Stimulated activated naive CD4-positive, alpha-beta T cell (primary cell): Measurements from ENCODE around the gene MBTD1.

Experiments used
- DNase-seq, 6 experiments: peaks; one replicate each; lab custom pipeline; 2025; lab: John Stamatoyannopoulos, UW

Gene MBTD1

DNA sequence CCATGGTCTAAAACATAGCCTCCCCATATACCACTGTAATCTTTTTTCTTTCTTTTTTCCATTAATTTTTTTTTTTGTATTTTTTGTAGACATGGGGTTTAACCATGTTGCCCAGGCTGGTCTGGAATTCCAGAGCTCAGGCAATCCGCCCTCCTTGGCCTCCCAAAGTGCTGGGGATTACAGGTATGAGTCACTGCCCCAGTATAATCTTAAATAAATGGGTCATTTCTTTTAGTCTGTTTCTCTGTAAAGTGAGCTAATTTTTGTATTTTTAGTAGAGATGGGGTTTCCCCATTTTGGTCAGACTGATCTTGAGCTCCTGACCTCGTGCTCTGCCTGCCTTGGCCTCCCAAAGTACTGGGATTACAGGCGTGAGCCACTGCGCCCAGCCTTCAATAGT, 112.2 kb downstream of the MBTD1 start:
- DNase-seq: no peak

DNA sequence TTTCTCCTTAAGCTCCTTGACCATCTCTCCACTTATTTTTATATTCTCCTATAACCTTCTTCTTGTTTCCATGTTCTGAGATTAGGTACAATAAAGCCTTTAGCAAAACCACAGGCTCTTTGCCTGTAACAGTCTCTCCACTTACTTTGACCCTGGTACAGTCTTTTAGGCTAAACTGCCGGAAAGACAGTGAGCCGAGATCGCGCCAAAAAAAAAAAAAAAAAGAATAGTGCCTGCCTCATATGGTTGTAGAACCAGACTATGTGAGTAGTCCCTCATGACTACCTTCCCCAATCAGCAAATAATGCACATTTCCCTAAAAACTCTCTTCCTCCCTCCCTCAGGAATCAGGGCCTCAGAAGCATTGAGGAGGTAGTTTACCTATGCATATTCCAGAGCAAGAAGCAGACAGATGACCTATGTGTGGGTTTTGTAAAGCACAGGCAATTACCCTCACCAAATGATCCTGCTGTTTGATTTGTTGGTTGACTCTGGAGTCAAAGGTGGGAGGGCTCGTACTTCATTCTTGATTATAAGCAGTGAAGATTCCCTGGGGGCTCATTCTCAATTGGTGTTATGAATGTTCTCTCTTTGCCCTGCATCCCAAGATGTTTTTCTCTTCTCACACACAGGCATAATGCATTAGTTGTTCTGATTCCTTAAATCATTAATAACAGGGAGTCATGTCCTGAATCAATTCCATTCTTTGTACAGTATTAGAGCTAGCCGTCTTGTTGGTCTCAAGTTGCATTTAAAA, 115.4 kb downstream of the MBTD1 start:
- no peak for DNase-seq

DNA sequence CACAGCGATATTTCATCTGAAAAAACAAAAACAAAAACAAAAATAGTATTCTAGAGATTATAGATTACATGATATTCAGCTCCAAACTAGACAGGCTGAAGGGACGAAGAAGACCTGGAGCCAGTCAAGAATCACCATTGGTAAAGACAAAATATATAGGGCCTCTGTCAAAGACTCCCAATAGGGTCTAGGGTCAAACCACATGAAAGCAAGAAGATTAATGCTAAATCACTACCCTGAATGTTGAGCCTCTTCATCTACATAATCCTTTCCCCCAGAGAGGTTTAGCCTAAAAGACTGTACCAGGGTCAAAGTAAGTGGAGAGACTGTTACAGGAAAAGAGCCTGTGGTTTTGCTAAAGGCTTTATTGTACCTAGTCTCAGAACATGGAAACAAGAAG, 117.3 kb downstream of the MBTD1 start:
- DNase-seq: no peak

DNA sequence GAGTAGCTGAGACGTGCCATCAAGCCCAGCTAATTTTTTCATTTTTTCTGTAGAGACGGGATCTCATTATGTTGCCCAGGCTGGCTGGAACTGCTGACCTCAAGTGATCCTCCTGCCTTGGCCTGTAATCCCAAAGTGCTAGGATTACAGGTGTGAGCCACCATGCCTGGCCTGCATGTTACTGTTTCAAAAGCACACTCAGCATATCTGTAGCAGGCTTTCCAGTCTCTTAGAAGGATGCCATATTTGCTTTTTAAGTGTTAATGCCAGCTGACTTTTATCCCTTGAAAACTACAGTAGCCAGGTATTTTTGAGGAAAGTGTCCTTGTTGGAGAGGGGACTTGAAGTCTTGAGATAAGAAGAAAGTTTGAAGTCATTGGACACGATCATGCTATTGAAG, 123.9 kb downstream of the MBTD1 start:
- no peak for DNase-seq

DNA sequence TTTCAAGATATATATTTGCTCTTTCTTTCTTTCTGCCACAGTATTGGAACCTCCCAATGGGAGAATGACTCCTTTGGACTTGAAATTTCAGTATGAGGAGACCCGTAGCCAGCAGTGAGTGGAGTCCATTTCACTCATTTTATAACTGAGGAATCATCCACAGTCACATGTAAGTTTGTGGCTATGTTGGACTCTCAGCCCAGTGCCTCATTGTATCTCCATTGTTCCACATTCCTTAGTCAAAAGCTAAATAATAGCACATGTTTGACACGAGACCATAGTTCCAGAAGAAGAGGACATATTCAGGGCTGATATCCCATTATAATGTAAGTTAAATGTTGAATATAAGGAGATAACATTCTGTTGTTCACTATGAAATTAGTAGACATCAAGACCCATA, 126.5 kb downstream of the MBTD1 start:
- DNase-seq: no peak

DNA sequence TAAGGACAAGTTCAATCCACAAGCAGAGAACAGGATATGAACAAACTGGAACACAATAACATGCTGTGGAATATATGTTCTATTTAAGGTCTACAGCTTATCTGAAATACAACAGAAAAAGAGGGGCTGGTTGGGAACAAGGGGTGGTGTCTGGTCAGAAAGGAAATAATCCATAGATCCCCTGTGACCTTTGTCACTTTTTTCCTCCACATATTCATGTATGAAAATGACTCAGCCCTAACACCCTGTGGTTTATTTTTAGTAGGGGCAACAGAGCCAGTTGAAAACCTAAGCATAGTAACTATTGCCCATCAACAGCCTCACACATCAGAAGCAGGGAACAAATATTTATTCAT, 126.9 kb downstream of the MBTD1 start:
- DNase-seq: no peak

DNA sequence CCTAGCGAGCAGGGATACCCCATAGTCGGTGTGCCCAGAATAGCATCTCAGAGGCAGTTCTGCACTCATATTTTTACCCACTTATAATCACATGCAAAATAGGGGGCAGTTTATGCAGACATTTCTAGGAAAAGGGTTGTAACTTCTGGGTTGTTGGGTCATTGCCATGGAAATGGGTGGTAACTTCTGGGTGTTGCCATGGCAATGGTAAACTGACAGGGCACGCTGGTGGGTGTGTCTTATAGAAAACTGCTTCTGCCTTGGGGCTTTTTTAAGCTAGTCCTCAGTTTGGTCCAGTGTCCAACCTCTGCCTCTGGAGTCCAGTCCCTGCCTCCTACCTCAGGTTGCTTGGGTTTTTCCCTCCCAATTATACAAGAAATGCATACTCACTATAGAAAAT, 131.8 kb downstream of the MBTD1 start:
- DNase-seq: no peak
